Brain microvascular endothelial cell (primary cell): ENCODE data around the gene PNPLA6.
A peak's percentile ranks its signal among the peaks of the same experiment; 100 is the strongest.

Experiments
- DNase-seq: peaks from one replicate; pipeline ENCODE4 v3.0.0-alpha.2; 2020
- H3K27ac ChIP-seq: fragments of 250-450 bp; sonication (Bioruptor Pico); 2 replicates; pipeline ENCODE4 v1.5.1; 2020; ENCODE audit warnings: mild to moderate bottlenecking, moderate library complexity
- H3K27me3 ChIP-seq: fragments of 250-450 bp; sonication (Bioruptor Pico); replicated peaks from 2 replicates; pipeline ENCODE4 v1.5.1; 2020; ENCODE audit warnings: mild to moderate bottlenecking
- H3K36me3 ChIP-seq: fragments of 250-450 bp; sonication (Bioruptor Pico); replicated peaks from 2 replicates; pipeline ENCODE4 v1.5.1; 2020; ENCODE audit warnings: mild to moderate bottlenecking
- H3K4me3 ChIP-seq: 2 replicates; pipeline ENCODE4 v1.5.1; 2011; ENCODE audit warnings: low read depth, mild to moderate bottlenecking, control low read depth, low read length, moderate library complexity
- in situ Hi-C: cut with HindIII; loops from 2 replicates; pipeline ENCODE4 v1.10.0; 2017; ENCODE audit warnings: low sequenced_read_pairs, low pct_ligation_motif_present
- TF ChIP-seq, protein P1 (sequence below): IDR thresholded peaks from 2 replicates; pipeline ENCODE4 v1.5.1; 2011; ENCODE audit warnings: low read depth, mild to moderate bottlenecking, moderate library complexity, low read length, control low read depth, inconsistent platforms; ENCODE audit errors: missing control alignments

Gene PNPLA6

DNA sequence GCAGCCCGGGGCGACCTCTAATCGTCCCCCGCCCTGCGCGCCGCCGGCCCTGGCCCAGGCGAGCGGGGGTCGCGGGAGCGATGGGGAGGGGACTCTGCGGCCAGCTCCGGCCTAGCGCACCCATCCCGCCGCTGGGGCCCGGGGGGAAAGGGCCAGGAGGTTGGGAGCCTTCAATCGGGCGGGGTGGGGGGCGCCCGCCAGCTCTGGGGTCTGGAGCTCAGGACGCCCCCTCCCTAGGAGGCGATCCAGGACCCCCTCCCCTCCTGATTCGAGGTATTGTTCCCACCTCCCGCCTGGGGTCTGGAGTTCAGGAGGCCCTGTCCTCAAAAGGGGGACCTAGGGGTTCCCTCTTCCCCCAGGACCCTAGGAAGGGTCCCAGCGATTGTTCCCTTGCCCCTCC is 19.2 kb upstream of the PNPLA6 start:
- Histone ChIP-seq H3K4me3 (peak overlapping the region; percentile 70), H3K36me3 (no peaks in the 10 kb centered on the region), H3K27ac (peak overlapping the region; percentile 25), H3K27me3 (no peaks in the 10 kb centered on the region)
- in situ Hi-C loops, result no loop called here
- DNase-seq, result no peak
- TF ChIP-seq, protein P1, sequence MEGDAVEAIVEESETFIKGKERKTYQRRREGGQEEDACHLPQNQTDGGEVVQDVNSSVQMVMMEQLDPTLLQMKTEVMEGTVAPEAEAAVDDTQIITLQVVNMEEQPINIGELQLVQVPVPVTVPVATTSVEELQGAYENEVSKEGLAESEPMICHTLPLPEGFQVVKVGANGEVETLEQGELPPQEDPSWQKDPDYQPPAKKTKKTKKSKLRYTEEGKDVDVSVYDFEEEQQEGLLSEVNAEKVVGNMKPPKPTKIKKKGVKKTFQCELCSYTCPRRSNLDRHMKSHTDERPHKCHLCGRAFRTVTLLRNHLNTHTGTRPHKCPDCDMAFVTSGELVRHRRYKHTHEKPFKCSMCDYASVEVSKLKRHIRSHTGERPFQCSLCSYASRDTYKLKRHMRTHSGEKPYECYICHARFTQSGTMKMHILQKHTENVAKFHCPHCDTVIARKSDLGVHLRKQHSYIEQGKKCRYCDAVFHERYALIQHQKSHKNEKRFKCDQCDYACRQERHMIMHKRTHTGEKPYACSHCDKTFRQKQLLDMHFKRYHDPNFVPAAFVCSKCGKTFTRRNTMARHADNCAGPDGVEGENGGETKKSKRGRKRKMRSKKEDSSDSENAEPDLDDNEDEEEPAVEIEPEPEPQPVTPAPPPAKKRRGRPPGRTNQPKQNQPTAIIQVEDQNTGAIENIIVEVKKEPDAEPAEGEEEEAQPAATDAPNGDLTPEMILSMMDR, result no peak

DNA sequence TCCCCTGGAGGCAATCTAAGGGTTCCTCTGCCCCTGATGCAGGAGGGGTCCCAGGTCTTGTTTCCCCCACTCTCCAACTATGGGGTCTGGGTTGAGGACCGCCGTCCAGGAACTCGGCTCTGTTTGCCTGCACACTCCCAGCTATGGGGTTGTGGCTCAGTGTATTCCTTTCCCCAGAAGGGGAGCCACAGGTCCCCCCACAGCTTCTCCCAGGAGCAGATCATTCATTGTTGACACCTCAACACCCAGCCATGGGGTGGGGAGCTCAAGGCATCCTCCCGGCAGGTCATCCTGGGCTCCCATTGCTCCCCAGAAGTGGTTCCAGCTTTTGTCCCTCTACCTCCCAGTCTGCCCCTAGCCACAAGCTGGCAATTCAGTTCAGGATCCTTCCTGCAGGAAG is 18.6 kb upstream of the PNPLA6 start:
- in situ Hi-C loops, result no loop called here
- no peaks in the 10 kb centered on the region for H3K27me3 ChIP-seq
- H3K4me3 ChIP-seq, result peak overlapping the region; percentile 70
- H3K27ac ChIP-seq, result no peak overlapping the region
- TF ChIP-seq, protein P1, result no peak
- H3K36me3 ChIP-seq, result no peaks in the 10 kb centered on the region
- DNase-seq, result no peak

DNA sequence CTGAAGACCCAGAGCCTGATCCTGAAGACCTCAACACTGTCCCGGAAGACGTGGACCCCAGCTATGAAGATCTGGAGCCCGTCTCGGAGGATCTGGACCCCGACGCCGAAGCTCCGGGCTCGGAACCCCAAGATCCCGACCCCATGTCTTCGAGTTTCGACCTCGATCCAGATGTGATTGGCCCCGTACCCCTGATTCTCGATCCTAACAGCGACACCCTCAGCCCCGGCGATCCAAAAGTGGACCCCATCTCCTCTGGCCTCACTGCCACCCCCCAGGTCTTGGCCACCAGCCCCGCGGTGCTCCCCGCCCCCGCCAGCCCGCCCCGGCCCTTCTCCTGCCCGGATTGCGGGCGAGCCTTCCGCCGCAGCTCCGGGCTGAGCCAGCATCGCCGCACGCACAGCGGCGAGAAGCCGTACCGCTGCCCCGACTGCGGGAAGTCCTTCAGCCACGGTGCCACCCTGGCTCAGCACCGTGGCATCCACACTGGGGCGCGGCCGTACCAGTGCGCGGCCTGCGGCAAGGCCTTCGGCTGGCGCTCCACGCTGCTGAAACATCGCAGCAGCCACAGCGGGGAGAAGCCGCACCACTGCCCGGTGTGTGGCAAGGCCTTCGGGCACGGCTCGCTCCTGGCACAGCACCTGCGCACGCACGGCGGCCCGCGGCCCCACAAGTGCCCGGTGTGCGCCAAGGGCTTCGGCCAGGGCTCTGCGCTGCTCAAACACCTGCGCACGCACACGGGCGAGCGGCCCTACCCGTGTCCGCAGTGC is 16.0 kb upstream of the PNPLA6 start:
- Histone ChIP-seq H3K36me3 (no peaks in the 10 kb centered on the region), H3K27ac (no peak overlapping the region), H3K4me3 (no peak overlapping the region), H3K27me3 (no peaks in the 10 kb centered on the region)
- in situ Hi-C loops, result no loop called here
- DNase-seq, result no peak
- TF ChIP-seq, protein P1, result no peak

DNA sequence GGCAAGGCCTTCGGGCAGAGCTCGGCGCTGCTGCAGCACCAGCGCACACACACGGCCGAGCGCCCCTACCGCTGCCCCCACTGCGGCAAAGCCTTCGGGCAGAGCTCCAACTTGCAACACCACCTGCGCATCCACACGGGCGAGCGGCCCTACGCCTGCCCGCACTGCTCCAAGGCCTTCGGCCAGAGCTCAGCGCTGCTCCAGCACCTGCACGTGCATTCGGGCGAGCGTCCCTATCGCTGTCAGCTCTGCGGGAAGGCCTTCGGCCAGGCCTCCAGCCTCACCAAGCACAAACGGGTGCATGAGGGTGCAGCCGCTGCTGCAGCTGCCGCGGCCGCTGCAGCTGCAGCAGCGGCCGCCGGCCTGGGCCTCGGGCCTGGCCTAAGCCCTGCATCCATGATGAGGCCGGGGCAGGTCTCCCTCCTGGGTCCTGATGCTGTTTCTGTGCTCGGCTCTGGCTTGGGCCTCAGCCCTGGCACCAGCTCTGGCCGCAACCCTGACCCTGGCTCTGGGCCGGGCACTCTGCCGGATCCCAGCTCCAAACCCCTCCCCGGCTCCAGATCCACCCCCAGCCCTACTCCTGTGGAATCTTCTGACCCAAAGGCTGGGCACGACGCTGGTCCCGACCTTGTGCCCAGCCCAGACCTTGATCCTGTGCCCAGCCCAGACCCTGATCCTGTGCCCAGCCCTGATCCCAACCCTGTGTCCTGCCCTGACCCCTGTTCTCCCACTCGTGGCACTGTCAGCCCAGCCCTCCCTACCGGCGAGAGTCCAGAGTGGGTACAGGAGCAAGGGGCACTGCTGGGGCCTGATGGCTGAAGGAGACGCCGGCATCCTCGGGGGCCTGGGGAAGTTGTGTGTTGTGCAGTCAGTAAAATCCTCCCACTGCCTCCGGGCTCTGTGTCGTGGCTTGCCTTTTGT is 15.1 kb upstream of the PNPLA6 start:
- Histone ChIP-seq H3K36me3 (peaks cover 2% of the 10 kb centered on the region), H3K27ac (no peak overlapping the region), H3K27me3 (no peaks in the 10 kb centered on the region), H3K4me3 (no peak overlapping the region)
- DNase-seq, result no peak
- in situ Hi-C loops, result no loop called here
- TF ChIP-seq, protein P1, result no peak

DNA sequence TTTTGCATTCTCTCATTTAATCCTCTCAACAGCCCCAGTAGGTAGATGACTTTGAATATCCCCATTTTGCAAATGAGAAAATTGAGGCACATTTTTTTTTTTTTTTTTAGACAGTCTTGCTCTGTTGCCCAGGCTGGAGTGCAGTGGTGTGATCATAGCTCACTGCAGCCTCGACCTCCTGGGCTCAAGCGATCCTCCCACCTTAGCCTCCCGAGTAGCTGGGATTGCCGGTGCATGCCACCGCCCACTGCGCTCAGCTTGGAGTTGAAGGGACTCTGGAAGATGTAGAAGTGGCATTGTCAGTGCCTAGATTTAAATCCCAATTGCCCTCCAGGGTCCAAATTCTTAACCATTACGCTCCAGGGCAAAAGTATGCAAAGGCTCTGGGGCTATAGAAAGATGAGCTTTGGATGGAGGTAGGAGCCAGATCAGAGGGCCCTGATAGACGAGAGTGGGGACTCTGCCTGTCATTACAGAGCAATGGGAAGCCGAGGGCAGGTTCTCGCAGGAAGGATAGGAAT is 13.9 kb upstream of the PNPLA6 start:
- no peak for DNase-seq
- peaks cover 4% of the 10 kb centered on the region for H3K36me3 ChIP-seq
- no peak overlapping the region for H3K27ac ChIP-seq
- H3K27me3 ChIP-seq, result no peaks in the 10 kb centered on the region
- H3K4me3 ChIP-seq, result peak overlapping the region; percentile 72
- in situ Hi-C loops, result no loop called here
- TF ChIP-seq, protein P1, result no peak
